ENCODE results near the gene ZW10.
"Not testable (repeated sequence)": the region's sequence is repeated elsewhere in the genome, so short reads cannot be mapped to it uniquely, and the experiment has no call there.

ZW10 gene

DNA sequence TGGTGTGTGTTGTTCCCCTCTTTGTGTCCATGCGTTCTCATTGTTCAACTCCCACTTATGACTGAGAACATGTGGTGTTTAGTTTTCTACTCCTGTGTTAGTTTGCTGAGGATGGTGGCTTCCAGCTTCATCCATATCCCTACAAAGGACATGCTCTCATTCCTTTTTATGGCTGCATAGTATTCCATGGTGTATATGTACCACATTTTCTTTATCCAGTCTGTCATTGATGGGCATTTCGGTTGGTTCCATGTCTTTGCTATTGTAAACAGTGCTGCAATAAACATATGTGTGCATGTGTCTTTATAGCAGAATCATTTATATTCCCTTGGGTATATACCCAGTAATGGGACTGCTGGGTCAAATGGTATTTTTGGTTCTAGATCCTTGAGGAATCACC, 10.5 kb downstream of the ZW10 start:
- not testable (repeated sequence) for DNase-seq (ENCODE audit: low read depth)

GRCh38 chr11:113760241-113760640, 13.3 kb downstream of the ZW10 start:
- no peak for DNase-seq (ENCODE audit: low read depth)

DNA sequence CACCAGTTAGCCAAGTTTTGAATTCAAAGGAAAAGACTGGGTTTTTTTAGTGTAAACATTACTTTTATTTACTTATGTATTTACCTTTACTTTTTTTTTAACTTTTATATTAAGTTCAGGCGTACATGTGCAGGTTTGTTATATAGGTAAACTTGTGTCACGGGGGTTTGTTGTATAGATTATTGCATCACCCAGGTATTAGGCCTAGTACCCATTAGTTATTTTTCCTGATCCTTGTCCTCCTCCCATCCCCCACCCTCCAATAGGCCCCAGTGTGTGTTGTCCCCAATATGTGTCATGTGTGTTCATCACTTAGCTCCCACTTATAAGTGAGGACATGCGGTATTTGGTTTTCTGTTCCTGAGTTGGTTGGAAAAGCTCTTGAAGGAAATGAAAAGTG, 20.6 kb downstream of the ZW10 start:
- DNase-seq (ENCODE audit: low read depth): no peak

- no peak for DNase-seq (ENCODE audit: low read depth)
Observed at GRCh38 chr11:113736323-113736722, 37.2 kb downstream of the ZW10 start.

DNA sequence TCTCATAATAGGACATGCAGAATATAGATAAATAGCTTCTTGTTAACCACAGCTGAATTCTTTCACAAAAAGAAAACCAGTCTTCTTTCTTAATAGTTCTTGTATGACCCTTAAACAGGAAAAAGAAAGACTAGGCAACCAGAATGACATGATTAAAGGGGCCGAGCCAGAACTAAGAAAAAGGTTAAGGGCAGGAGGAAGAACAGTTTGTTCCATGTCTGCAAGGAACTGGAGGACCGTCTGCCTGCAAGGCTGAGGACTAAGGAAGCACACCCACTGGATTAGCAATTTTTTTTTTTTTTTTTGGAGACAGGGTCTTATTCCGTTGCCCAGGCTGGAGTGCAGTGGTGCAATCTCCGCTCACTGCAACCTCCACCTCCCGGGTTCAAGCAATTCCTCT, 41.4 kb downstream of the ZW10 start:
- no peak for DNase-seq (ENCODE audit: low read depth)

DNA sequence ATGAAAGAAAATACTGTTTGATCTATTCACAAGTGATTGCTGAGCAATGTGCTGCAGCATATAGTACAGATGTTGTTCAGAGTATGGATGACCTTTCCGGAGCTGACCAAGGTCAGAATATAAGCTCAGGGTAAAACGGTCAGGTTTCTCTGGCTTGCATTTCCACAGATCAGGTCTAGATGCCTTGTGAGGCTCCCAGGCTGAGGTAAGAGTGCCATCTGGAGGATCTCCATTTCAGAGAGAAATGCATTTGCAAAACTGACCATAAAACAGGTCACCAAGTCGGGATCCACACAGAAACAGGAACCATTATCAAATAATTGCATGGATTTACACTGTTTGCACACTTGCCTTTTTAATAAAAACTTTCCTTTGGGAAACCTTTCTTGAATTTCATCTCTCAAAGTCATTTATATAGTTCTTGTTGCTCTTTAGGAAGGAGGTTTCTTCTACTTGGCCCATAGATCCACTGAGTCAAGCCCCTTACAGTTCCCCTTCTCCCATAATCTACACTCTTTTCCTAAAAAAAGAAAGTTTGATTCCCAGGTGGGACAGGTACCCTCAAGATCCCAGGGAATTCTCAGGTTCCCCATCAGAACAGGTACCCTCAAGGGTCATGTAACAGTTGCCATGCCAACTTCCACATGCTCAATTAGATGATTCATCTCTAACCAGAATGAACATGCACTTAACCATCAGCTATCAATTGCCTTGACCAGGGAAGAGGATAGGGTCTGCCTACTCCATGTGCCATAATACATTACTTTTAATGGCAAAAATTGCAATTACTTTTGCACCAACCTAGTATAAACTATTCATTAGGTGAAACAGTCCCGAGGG, 42.4 kb downstream of the ZW10 start:
- DNase-seq (ENCODE audit: low read depth): no peak

- DNase-seq (ENCODE audit: low read depth): no peak
Observed at GRCh38 chr11:113729456-113729855, 44.0 kb downstream of the ZW10 start.

DNA sequence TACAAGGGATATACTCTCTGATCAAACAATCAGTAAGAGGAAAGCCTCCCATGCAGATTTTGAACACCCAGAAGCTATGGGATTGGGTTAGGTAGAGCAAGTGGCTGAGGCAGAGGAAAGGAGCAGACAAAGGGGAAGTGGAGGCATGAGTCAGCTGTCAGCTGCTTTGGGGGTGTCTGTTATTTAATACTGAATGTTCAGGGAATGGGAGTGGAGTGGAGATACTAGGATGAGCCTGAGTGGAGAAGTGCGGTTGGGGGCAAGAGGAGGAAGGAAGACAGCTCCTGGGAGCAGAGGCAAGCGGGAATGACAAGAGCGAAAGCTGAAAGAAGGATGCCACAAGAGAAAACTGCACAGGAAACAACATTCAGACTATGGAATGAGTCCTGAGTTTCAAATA, 44.7 kb downstream of the ZW10 start:
- no peak for DNase-seq (ENCODE audit: low read depth)

- no peak for DNase-seq (ENCODE audit: low read depth)
Observed at GRCh38 chr11:113725913-113726312, 47.6 kb downstream of the ZW10 start.

GRCh38 chr11:113725407-113725806, 48.1 kb downstream of the ZW10 start:
- no peak for DNase-seq (ENCODE audit: low read depth)

GRCh38 chr11:113724778-113725177, 48.7 kb downstream of the ZW10 start:
- no peak for DNase-seq (ENCODE audit: low read depth)

DNA sequence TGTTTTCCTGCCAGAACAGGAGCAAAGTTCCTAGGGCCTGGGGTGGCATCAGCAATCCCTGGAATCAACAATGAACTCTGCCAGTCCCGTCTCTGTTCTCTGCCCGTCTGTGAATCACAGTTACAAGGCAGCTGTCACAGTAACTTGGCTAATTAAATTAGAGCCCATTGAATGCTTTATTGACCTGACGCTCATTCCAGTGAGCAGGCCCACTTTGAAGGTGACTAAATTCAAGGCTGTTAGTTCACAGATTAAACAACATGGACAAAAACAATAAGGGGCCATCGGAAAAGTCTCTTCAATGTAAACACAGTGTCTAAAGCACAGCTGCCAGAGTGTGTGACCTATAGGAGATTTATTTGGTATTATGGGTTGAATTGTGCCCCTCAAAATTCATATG, 49.7 kb downstream of the ZW10 start:
- DNase-seq (ENCODE audit: low read depth): no peak

DNA sequence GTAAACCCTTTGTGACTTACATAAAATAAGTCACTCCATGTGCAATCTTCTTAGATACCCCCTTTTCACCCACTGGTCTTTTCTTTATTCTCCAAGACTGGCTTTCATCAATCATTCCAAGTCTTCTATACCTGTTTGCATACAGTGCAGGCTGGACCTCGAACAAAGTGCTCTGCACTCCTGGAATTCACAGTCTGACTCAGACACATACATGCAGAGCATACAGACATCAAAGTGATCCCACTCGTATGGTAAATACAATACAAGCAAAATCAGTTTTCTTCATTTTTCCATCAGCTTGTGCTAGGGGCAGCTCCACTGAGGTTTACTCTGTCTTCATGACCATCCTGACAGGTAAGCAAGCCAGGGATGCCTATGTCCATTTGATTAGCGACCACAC, 50.6 kb downstream of the ZW10 start:
- DNase-seq (ENCODE audit: low read depth): no peak

DNA sequence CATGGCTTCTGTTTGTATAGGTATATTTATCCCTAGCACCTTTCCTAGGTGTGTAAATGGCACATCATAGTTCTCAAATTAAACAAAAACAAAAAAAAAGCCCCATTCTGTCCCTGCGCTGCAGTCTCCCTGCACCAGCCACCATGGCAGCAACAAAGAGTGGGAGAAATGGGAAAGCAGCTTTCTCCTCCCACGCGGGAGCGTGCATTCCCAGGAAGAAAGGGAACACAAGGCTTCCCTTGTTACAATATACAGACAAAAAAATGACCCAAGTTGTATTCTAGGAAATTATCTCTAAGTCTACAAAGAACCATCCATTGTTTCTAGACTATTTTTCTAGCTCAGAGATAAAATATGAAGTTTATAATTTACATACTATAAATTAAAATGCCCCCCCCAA, 51.3 kb downstream of the ZW10 start:
- no peak for DNase-seq (ENCODE audit: low read depth)

DNA sequence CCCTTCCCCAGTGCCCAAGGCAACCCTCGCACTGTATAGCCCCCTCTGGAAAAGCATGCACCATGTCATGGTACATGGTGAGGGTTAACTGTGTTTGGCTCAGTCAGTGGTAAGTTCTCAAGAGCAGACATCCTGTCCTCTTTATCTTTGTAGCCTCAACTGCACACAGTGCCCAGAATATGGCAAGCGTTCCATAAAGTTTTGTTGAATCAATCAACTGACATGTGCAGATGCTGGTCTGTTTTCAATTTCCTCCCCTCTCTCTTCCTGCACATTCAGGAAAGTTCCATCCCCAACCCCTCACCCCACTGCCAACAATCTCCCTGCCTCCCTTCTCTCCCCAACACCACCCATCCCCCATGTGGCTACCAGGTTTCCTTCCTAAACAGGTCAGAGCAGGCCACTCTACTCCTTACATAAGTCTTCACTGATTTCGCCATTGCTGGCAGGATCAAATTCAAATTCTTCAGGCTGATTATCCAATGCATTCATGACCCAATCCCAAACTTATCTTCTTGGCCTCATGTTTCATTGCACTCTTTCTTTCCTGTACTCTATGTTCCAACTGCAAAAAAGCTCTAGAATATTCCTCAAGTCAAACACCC, 51.9 kb downstream of the ZW10 start:
- DNase-seq (ENCODE audit: low read depth): no peak

DNA sequence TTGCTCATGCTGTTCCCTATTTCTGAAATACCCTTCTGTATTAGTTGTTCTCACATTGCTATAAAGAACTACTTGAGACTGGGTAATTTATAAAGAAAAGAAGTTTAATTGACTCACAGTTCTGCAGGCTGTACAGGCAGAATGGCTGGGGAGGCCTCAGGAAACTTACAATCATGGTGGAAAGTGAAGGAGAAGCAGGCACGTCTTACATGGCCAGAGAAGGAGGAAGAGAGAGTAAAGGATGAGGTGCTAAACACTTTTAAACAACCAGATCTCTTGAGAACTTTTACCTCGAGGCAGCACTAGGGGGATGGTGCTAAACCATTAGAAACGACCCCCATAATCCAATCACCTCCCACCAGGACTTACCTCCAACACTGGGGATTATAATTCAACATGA, 53.0 kb downstream of the ZW10 start:
- not testable (repeated sequence) for DNase-seq (ENCODE audit: low read depth)

DNA sequence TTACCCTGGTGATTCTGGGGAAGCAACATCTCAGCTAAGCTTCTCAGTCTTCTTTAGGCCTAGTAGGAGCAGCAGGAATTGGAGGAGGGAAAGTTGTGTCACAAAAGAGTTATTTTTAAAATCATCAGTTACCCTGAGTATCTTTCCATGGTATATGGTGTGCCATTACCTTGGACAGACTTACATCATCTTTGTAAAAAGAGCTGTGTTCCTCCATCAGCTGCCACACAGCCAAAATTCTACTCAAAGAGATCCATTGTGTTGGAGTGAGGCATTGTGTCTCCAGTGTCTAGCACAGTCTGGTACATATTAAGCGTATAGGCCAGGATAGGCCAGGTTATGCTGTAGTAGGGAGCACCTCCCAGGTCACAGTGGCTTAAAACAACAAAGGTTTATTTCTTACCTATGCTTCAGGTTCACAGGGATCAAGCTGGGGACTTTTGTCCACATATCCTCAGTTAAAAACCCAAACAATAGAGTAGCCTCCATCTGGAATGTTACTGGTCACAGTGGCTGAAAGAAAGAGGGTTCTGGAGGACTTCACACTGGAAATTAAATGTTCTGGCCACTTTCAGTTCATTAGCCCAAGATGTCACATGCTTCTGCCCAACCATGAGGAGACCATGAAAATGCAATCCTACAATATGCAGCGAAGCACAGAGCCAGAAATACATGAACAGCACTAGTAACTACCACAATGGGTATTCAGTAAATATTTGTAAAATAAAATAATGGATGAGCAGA, 57.4 kb downstream of the ZW10 start:
- no peak for DNase-seq (ENCODE audit: low read depth)

- no peak for DNase-seq (ENCODE audit: low read depth)
Observed at GRCh38 chr11:113715273-113715672, 58.2 kb downstream of the ZW10 start.

- DNase-seq (ENCODE audit: low read depth): no peak
Observed at GRCh38 chr11:113710989-113711388, 62.5 kb downstream of the ZW10 start.

DNA sequence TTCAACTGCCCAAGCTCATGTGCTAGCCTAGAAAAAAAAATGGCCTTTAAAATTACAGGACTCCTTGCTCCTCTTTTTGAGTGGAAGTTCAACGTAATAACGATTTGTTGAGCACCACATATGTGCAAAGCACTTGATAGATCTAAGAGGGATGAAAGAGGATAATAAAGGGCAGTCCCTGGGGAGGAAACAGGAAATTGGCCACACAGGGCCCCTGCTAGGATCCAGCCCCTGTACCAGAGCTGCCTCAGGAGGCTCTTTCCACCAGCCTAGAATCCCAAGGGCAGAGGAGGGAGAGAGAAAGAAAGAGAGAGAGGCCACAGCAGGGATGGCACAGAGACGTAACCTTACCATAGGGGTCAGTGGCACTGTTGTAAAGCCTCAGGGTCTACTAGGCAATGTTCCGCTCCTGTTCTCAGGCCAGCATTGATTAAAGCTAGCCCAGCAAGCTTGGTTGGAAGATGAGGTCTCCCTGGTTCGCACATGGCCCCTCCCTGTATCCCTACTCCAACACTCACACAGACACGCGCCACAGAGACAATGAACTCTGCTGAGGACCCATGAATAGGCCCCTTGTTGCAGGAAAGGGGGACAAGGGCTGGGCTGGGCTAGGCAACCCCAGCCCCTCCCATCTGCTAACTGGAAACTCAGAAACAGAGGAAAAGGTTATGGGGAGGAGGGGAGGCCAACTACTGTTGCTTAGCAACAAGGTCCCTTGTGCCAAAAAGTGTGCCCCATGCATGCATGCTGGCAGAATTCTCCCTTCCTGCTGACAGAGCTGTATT, 67.4 kb downstream of the ZW10 start, which contains the start of gene TMPRSS5:
Gene TMPRSS5, minus strand, starts transcription at position 438 of the 785 bp plus-strand sequence. Its CDS starts 84 bp downstream, at position 354.
- DNase-seq (ENCODE audit: low read depth): no peak

- DNase-seq (ENCODE audit: low read depth): not testable (repeated sequence)
Observed at GRCh38 chr11:113703551-113703950, 69.9 kb downstream of the ZW10 start.

DNA sequence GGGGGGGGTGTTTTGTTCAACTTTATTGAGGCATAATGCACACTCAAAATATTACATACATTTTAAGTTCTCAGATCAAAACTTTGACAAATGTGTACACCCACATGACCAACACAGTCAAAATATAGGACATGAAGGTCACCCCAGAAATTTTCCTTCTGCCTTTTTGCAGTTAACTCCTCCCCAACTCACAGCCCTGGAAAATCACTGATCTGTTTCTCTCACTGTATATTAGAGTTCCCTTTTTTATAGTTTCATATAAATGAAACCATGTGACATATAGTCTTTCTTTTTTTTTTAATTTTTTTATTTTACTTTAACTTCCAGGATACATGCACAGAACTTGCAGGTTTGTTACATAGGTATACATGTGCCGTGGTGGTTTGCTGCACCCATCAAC, 72.0 kb downstream of the ZW10 start:
- no peak for DNase-seq (ENCODE audit: low read depth)
